Measurements from ENCODE around the gene CD81.
"Not testable (repeated sequence)": the region's sequence is repeated elsewhere in the genome, so short reads cannot be mapped to it uniquely, and the experiment has no call there.

The CD81 gene

GRCh38 chr11:2357246-2357645 is 19.9 kb upstream of the CD81 start:
- DNase-seq (ENCODE audit: low read depth, low spot score) = no peak

- not testable (repeated sequence) for DNase-seq (ENCODE audit: low read depth, low spot score)
Measured at GRCh38 chr11:2357651-2358050, 19.5 kb upstream of the CD81 start.

GRCh38 chr11:2358754-2359442 is 18.2 kb upstream of the CD81 start:
- no peak for DNase-seq (ENCODE audit: low read depth, low spot score)

DNA sequence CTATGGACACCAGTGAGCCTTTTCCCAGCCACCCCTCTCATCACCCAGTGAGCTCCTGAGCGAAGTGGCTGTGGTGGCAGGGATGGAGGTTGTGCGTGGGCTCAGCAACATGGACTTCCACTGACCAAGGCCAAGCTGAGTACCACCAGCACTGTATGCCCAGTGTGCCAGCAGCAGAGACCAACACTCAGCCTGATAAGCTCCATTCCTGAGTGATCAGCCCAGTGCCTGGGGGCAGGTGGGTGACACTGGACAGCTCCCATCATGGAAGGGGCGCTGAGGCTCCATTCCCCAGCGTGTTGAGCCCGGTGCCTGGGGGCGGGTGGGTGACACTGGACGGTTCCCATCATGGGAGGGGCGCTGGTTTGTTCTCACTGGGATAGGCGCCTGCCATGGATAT is 17.6 kb upstream of the CD81 start:
- no peak for DNase-seq (ENCODE audit: low read depth, low spot score)

DNA sequence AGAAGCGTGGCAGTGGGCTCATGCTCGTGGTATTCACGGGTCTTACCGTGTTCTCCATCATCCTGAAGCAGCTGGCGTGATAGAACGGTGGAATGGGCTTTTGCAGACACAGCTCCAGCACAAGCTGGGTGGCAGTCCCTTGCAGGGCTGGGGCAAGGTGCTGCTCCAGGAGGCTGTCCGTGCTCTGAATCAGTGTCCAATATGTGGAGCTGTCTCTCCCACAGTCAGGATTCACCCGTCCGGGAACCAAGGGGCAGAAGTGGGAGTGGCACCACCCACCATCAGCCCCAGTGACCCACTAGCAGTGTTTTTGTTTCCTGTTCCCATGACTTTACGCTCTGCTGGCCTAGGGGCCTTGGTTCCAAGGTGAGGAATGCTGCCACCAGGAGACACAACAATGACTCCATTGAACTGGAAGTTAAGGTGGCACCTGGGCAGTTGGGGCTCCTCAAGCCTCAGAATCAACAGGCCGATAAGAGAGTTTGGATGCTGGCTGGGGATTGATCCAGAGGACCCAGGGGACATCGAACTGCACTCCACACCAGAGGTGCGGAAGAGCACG is 16.9 kb upstream of the CD81 start:
- no peak for DNase-seq (ENCODE audit: low read depth, low spot score)

DNA sequence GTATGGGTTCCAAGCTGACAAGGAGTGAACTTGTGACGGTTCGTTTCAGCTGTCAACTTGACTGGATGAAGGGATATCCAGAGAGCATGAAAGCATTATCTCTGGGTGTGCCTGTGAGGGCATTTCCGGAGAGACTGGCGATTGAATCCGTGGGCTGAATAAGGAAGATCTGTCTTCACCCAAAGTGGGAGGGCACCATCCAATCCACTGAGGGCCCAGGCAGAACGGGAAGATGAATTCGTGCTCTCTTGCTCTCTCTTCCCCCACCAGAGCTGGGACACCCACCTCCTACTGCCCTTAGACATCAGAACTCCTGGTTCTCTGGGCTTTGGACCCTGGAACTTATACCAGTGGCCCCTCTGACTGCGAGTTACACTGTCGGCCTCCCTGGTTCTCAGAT is 15.5 kb upstream of the CD81 start:
- DNase-seq (ENCODE audit: low read depth, low spot score) = no peak

- no peak for DNase-seq (ENCODE audit: low read depth, low spot score)
Measured at GRCh38 chr11:2362414-2362813, 14.7 kb upstream of the CD81 start.

- DNase-seq (ENCODE audit: low read depth, low spot score) = no peak
Measured at GRCh38 chr11:2363130-2363529, 14.0 kb upstream of the CD81 start.

DNA sequence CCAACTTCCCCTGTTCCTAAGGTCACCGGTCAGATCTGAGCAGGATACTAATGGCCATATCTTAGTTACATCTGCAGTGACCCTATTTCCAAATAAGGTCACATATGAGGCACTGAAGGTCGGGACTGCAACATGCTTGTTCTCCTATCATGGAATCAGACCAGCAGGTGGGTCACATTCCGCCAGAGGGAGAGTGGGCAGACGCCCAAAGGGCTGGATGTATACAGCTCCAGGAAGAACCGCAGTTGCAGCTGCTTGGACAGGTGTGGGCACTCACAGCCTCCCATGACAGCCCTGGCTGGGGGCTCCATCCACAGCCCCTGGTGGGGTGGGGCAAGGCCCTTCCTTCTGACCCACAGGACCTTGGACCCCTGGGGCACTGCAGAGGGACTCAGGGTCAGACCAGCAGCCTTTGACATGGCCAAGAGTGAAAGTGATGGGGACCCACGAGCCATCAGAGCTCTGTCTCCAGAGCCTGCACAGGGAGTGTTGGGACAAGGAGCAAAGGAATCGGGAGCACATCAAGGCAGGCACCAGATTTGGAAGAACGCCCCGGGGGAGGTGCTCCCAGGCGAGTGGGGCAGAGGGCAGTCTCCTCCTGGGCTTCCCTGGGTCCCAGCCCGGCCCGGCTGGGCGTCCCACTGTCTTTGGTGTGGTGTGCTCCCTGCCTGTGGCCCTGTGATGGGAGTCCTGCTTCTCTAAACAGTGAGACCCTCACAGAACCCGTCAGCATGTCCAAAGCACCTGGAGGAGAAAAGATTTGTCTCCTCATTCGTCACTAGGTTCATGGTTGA is 13.3 kb upstream of the CD81 start:
- no peak for DNase-seq (ENCODE audit: low read depth, low spot score)

- not testable (repeated sequence) for DNase-seq (ENCODE audit: low read depth, low spot score)
Measured at GRCh38 chr11:2364386-2364785, 12.7 kb upstream of the CD81 start.

DNA sequence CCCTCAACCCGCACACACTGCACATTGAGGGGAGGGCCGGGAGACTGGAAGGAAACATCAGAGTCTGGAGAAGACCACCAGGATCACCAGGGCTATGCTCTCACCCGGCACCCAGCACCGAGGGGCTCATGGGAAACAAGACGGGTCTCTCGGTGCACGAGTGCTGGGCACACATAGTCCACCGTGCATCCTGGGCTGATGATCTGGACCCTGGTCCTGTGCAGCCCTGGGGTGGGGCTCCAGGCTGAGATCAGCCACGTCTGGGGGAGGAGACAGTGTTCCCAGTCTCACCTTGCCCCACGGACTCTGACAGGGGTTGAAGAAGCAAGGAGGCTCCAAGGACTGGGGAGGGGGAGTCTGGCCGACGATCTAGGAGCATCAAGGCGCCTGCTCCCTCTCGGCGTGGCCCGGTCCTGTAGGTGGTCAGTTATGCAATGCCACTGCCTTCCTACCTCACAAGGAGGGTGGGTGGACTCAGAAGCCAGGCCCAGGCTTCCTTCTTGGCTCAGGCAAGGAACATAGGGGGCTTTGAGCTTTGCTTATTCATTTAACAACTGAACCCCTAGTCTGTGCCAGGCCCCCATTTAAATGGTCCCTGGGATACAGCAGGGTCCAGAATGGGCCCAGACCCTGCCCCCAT is 11.4 kb upstream of the CD81 start:
- no peak for DNase-seq (ENCODE audit: low read depth, low spot score)

DNA sequence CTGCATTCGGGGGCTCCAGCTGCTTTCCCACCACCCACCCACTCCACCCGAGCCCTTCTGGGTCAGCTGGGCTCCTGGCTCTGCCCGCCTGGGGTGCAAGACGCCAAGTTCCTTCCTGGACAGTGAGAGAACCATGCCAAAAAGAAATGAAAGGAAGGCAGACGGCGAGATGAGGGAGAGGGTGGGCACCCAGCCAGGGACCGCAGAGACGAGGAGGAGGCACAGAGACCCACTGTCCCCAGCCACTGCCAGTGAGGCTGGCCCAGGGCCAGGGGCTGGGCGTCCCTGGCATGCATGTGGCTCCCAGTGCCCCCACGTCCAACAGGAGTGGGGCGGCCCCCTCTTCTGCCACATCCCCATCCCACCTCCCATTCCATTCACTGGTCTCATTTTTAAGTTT is 10.8 kb upstream of the CD81 start:
- no peak for DNase-seq (ENCODE audit: low read depth, low spot score)

- no peak for DNase-seq (ENCODE audit: low read depth, low spot score)
Measured at GRCh38 chr11:2366733-2367132, 10.4 kb upstream of the CD81 start.

DNA sequence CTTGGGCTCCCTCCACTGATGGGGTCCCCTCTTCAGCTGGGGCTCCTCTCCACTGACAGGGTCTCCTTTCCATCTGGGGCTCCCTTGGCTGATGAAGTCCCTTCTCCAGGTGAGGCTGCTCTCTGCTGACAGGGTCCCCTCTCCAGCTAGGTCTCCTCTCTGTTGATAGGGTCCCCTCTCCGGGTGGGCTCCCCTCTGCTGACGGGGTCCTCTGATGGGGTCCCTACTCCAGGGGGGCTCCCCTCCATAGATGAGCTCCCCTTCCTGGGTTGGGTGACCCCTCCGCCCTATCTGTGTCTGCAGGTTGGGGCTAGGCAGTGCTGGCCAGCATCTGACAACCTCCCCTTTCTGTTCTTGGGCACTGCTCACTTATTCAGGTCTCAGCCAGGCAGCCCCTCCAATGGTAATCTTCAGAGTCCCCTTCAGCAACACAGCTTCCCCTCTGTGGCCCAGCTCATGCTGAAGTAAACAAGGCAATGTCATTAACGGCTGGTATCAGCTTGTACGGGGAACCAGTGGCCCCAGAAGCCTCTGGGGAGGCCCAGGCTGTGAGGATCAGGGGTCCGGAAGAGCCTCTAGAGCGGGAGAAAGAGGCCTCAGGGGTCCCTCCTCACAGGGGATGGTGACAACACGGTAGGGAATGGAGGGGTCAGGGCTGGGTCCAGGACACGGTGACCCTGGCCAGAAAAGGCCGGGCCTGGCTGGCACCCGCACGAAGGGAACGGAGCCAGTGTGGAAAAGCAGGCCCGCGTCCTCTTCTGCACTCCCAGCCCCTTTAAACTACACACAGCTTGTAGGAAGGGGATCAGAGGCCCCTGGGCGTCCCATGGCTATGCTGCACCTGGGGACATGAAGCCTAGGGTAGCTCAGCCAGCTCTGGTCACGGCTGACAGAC is 9.6 kb upstream of the CD81 start:
- no peak for DNase-seq (ENCODE audit: low read depth, low spot score)

GRCh38 chr11:2368178-2368850 is 8.8 kb upstream of the CD81 start:
- no peak for DNase-seq (ENCODE audit: low read depth, low spot score)

- DNase-seq (ENCODE audit: low read depth, low spot score) = no peak
Measured at GRCh38 chr11:2368851-2369180, 8.3 kb upstream of the CD81 start.

GRCh38 chr11:2369320-2369719 is 7.8 kb upstream of the CD81 start:
- no peak for DNase-seq (ENCODE audit: low read depth, low spot score)

GRCh38 chr11:2369896-2370295 is 7.2 kb upstream of the CD81 start:
- DNase-seq (ENCODE audit: low read depth, low spot score) = no peak

- no peak for DNase-seq (ENCODE audit: low read depth, low spot score)
Measured at GRCh38 chr11:2374456-2375201, 2.5 kb upstream of the CD81 start.

DNA sequence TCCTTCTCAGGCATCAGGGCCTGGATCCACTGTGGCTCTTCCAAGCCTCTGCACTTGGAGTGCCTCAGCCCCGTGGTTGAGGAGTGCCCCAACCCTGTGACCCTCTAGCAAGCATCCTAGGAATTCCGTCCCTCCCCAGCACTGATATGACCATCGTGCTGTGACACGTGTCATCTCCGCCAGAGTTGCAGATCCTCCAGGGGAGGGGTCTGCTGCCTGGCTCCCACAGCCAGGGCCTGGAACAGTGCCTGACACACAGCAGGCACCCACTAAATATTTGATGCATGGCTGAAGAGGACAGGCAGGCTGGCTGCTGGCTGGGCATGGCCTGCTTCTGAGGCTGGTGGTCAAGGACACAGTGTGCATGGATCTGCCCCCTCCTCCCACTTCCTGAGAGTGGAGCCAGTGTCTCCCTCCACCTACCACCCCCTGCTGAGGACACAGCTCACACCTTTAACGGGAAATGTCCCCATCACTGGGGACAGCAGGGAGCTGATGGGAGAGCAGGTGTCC is 1.7 kb upstream of the CD81 start:
- no peak for DNase-seq (ENCODE audit: low read depth, low spot score)

All from iPS DF 19.7 (cell line).